ENCODE results near the gene MYLK. TPM values are rescaled to one million over a fixed set of nuclear protein-coding genes. Genes with fewer than 3 reads are reported as not detected.
A peak's percentile ranks its signal among the peaks of the same experiment; 100 is the strongest.

Gene MYLK
- total RNA-seq, 1 donor from 2014 or later = 50.5 TPM

- peaks cover 76% of the 10 kb centered on the region for H3K79me2 ChIP-seq (ENCODE audit: insufficient read depth, low read length)
These were observed 22.0 kb downstream of the MYLK start for GRCh38 chr3:123862152-123862551.

DNA sequence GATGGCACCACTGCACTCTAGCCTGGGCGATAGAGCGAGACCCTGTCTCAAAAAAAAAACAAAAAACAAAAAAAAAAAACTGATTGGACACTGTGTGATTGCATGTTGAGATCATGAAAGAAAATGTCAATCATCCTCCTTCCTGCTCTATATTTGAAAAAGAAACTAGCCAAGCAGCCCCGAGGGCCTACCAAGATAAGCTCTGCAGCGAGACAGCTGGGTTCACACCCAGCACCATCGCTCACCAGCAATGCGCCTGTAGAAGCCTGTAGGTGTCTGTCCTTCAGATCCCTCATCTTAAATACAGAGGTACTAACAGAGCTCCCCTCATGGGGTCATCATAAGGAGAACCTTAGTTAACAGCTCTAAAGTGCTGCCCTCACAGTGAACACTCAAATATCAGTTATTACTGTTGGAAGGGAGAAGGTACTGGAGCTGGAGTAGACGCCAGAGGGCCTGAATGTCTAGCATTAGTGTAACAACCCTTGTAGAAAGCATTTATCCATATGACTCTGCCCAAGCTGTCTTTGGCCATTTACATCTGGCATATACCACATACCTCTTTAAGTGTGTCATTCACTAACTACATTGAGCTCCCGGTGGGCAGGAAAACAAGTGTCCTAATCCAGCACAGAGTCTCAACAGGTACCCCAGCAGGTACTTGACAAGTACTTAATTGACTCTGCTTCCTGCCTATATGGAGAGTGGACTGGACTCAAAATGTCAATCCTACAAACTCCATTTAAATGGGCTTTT, 22.9 kb downstream of the MYLK start:
- Mint-ChIP-seq H3K27ac (ENCODE audit: unreplicated experiment) (no peak overlapping the region), H3K27me3 (ENCODE audit: low read depth, unreplicated experiment) (no peaks in the 10 kb centered on the region), H3K9me3 (ENCODE audit: unreplicated experiment) (no peaks in the 10 kb centered on the region), H3K4me1 (ENCODE audit: low read depth, unreplicated experiment) (peaks cover 16% of the 10 kb centered on the region), H3K36me3 (ENCODE audit: low read depth, unreplicated experiment) (peaks cover 9% of the 10 kb centered on the region), H3K4me3 (ENCODE audit: unreplicated experiment) (no peak overlapping the region)
- no peak for DNase-seq (ENCODE audit: low read depth)
- H3K4me3 ChIP-seq (ENCODE audit: insufficient read depth, low read depth, low read length) = no peak overlapping the region
- no peak overlapping the region for H2AFZ ChIP-seq (ENCODE audit: low read depth, low read length)
- no peaks in the 10 kb centered on the region for H3K27me3 ChIP-seq (ENCODE audit: insufficient read depth, low read length)
- H3K27ac ChIP-seq (ENCODE audit: low read depth, low read length) = no peak overlapping the region
- no peaks in the 10 kb centered on the region for H3K9me3 ChIP-seq (ENCODE audit: insufficient read depth, low read depth, low read length)
- no peaks in the 10 kb centered on the region for H3K36me3 ChIP-seq (ENCODE audit: insufficient read depth, low read length)
- no peak for TF ChIP-seq EZH2 (IDR thresholded peaks at IDR 0.05; ENCODE audit: insufficient read depth, low read length)
- TF ChIP-seq CTCF (IDR thresholded peaks at IDR 0.05; ENCODE audit: insufficient read depth, low read depth, low read length) = no peak
- FAIRE-seq = no peak
- no peak overlapping the region for H3K9ac ChIP-seq (ENCODE audit: low read length)
- H3K79me2 ChIP-seq (ENCODE audit: insufficient read depth, low read length) = peaks cover 72% of the 10 kb centered on the region
- H4K20me1 ChIP-seq (ENCODE audit: insufficient read depth, low read length) = peaks cover 5% of the 10 kb centered on the region
- no peak overlapping the region for H3K4me2 ChIP-seq (ENCODE audit: low read length)
- no peaks in the 10 kb centered on the region for H3K4me1 ChIP-seq (ENCODE audit: insufficient read depth, low read length)

More at GRCh38 chr3:123862152-123862551, 22.0 kb downstream of the MYLK start:
- H3K27ac ChIP-seq (ENCODE audit: low read depth, low read length) = no peak overlapping the region
- FAIRE-seq (no peak), DNase-seq (ENCODE audit: low read depth) (no peak)
- peaks cover 17% of the 10 kb centered on the region for H3K36me3 Mint-ChIP-seq (ENCODE audit: low read depth, unreplicated experiment)
- H3K27me3 ChIP-seq (ENCODE audit: insufficient read depth, low read length) = no peaks in the 10 kb centered on the region
- peaks cover 2% of the 10 kb centered on the region for H3K36me3 ChIP-seq (ENCODE audit: insufficient read depth, low read length)
- no peak overlapping the region for H3K9ac ChIP-seq (ENCODE audit: low read length)
- peaks cover 2% of the 10 kb centered on the region for H3K27me3 Mint-ChIP-seq (ENCODE audit: low read depth, unreplicated experiment)
- H2AFZ ChIP-seq (ENCODE audit: low read depth, low read length) = no peak overlapping the region
- H3K9me3 Mint-ChIP-seq (ENCODE audit: unreplicated experiment) = no peaks in the 10 kb centered on the region
- no peak overlapping the region for H3K4me3 Mint-ChIP-seq (ENCODE audit: unreplicated experiment)
- H3K4me1 ChIP-seq (ENCODE audit: insufficient read depth, low read length) = no peaks in the 10 kb centered on the region
- H3K27ac Mint-ChIP-seq (ENCODE audit: unreplicated experiment) = no peak overlapping the region
- H3K4me1 Mint-ChIP-seq (ENCODE audit: low read depth, unreplicated experiment) = peaks cover 16% of the 10 kb centered on the region
- TF ChIP-seq CTCF (IDR thresholded peaks at IDR 0.05; ENCODE audit: insufficient read depth, low read depth, low read length) = no peak
- no peak for TF ChIP-seq EZH2 (IDR thresholded peaks at IDR 0.05; ENCODE audit: insufficient read depth, low read length)
- H4K20me1 ChIP-seq (ENCODE audit: insufficient read depth, low read length) = peaks cover 5% of the 10 kb centered on the region
- H3K4me3 ChIP-seq (ENCODE audit: insufficient read depth, low read depth, low read length) = no peak overlapping the region
- H3K4me2 ChIP-seq (ENCODE audit: low read length) = no peak overlapping the region
- no peaks in the 10 kb centered on the region for H3K9me3 ChIP-seq (ENCODE audit: insufficient read depth, low read depth, low read length)

DNA sequence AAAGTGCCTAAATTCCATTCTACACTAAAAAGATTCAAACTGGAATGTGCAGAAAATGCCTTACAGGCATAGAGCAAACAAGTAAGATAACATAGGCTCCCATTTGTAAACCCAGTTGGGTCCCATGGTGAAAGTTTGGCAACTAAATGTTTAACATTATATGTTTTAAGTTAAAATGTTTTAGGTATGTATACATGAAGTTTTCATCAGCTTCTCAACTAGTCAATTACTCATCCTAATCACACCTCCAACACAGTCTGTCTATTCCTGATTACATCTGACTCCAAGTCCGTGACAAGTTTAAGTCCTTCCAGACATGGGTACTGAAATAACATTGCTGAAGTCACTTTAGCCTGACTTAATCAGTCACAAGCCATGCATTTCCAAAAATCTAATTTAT, 25.0 kb downstream of the MYLK start:
- peaks cover 68% of the 10 kb centered on the region for H3K79me2 ChIP-seq (ENCODE audit: insufficient read depth, low read length)
- peak; percentile 39 for FAIRE-seq
- no peak overlapping the region for H3K27ac ChIP-seq (ENCODE audit: low read depth, low read length)

More for the DNA sequence above, 25.0 kb downstream of the MYLK start:
- Histone ChIP-seq H3K4me2 (ENCODE audit: low read length) (no peak overlapping the region), H3K27me3 (ENCODE audit: insufficient read depth, low read length) (no peaks in the 10 kb centered on the region), H3K4me3 (ENCODE audit: insufficient read depth, low read depth, low read length) (no peak overlapping the region), H2AFZ (ENCODE audit: low read depth, low read length) (no peak overlapping the region), H4K20me1 (ENCODE audit: insufficient read depth, low read length) (peaks cover 5% of the 10 kb centered on the region), H3K36me3 (ENCODE audit: insufficient read depth, low read length) (no peaks in the 10 kb centered on the region), H3K9ac (ENCODE audit: low read length) (no peak overlapping the region), H3K9me3 (ENCODE audit: insufficient read depth, low read depth, low read length) (no peaks in the 10 kb centered on the region), H3K4me1 (ENCODE audit: insufficient read depth, low read length) (no peaks in the 10 kb centered on the region)
- H3K9me3 Mint-ChIP-seq (ENCODE audit: unreplicated experiment) = peaks cover 4% of the 10 kb centered on the region
- peaks cover 2% of the 10 kb centered on the region for H3K36me3 Mint-ChIP-seq (ENCODE audit: low read depth, unreplicated experiment)
- no peak overlapping the region for H3K4me3 Mint-ChIP-seq (ENCODE audit: unreplicated experiment)
- TF ChIP-seq EZH2 (IDR thresholded peaks at IDR 0.05; ENCODE audit: insufficient read depth, low read length) = no peak
- no peak for TF ChIP-seq CTCF (IDR thresholded peaks at IDR 0.05; ENCODE audit: insufficient read depth, low read depth, low read length)
- H3K27ac Mint-ChIP-seq (ENCODE audit: unreplicated experiment) = no peak overlapping the region
- no peak for DNase-seq (ENCODE audit: low read depth)
- no peaks in the 10 kb centered on the region for H3K27me3 Mint-ChIP-seq (ENCODE audit: low read depth, unreplicated experiment)
- peaks cover 14% of the 10 kb centered on the region for H3K4me1 Mint-ChIP-seq (ENCODE audit: low read depth, unreplicated experiment)

Measured in astrocyte (in vitro differentiated cells and primary cell).